ENCODE data around the gene AKR1C1.
A peak's percentile ranks its signal among the peaks of the same experiment; 100 is the strongest.
"Not testable (repeated sequence)": the region's sequence is repeated elsewhere in the genome, so short reads cannot be mapped to it uniquely, and the experiment has no call there.

Gene AKR1C1

GRCh38 chr10:4972369-4973142 is 9.3 kb downstream of the AKR1C1 start:
- H3K27ac ChIP-seq: not testable (repeated sequence)

DNA sequence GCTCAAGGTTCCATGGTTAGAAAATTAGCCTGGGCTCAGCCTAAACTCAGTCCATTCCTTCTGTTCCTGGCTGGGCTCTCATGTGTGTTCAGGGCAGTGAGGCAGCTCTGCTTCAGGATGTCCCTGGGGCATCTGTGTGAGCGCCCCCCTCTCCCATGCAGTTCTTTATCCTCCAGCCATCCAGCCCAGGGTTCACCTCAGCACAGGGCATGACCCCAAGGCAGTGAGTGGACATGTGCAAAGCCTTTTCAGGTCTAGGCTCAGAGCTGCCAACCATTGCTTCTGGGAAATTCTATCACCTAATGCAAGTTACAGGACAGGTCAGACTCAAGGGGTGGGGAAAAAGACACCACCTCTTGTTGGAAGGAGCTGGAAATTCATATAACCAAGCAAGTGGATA is 10.1 kb downstream of the AKR1C1 start:
- H3K27ac ChIP-seq: not testable (repeated sequence)

DNA sequence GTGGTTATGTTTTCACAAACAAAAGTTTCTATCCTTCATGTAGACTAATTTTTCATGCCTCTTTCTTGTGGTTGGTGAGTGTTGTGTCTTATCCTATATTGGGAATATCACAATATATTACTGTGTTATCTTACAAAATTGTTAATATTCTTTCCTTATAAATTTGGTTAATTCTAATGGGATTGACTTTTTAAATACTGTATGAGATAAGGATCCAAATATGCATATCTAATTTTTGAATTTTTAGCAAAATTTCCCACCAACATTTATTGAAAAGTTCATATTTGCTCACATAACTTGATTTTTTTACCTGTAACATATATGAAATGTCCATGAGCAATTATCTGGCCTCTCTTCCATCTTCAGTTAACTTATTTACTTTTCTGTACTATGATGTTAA is 11.2 kb downstream of the AKR1C1 start:
- H3K27ac ChIP-seq: not testable (repeated sequence)

GRCh38 chr10:4977025-4977424 is 13.8 kb downstream of the AKR1C1 start:
- H3K27ac ChIP-seq: no peak overlapping the region
- TF ChIP-seq CTCF (conservative IDR thresholded peaks at IDR 0.05): no peak

DNA sequence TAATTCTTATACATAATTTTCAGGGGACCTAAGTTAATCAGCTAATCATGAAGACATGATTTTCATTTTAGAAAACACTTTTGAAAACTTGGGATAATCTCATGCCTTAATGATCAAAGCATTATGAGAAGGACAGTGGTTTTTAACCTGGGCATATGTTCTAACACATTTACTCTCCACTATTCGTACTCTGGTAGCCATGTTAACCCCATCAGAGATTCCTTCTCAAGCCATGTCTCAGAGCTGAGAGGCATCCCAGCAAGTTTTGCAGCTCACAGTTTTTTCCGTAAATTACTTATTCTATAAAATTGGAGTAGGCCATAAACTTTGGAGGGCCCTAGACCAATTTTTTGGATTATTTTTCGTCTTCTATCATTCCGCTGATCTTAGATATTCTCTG is 15.7 kb downstream of the AKR1C1 start:
- H3K27ac ChIP-seq: no peak overlapping the region
- no peak for TF ChIP-seq CTCF (conservative IDR thresholded peaks at IDR 0.05)

DNA sequence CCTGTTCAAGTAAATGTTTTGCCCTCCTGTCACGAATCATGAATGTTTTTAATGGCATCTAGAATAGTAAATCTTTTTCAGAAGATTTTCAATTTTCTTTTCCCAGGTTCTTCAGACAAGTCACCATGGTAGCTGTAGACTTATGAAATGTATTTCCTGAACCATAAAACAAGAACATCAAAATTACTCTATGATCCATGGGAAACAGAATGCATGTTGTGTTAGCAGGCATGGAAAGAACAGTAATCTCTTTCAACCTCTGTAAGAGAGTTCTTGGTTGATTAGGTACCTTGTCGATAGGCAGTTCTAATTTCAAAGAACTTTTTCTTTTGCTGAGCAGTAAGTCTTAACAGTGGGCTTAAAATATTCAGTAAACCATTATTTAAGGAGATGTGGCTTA is 17.6 kb downstream of the AKR1C1 start:
- no peak overlapping the region for H3K27ac ChIP-seq
- TF ChIP-seq CTCF (conservative IDR thresholded peaks at IDR 0.05): no peak

GRCh38 chr10:4981722-4982471 is 18.7 kb downstream of the AKR1C1 start:
- peak overlapping the region; percentile 63 for H3K27ac ChIP-seq
- TF ChIP-seq CTCF (conservative IDR thresholded peaks at IDR 0.05): peak; percentile 78

DNA sequence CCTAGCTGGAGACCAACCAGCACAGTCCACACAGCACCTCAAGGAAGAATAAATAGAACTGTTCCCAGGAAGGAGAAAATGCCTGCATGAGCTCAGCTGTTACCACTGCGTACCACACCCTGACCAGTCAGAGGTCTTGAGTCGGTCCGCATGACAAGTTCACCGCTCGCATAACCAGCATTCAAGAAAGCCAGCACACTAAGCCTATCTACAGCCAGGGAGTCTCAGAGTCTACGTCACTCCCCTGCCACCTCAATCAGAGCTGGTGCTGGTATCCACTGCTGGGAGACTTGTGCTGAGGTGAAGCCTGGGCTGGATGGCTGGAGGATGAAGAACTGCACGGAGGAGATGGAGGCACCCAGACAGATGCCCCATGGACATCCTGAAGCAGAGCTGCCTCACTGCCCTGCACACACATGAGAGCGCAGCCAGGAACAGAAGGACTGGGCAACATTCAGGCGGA is 19.6 kb downstream of the AKR1C1 start:
- peak overlapping the region; percentile 16; the same call in 1 of the 2 replicates for H3K27ac ChIP-seq
- no peak for TF ChIP-seq CTCF (conservative IDR thresholded peaks at IDR 0.05)

- TF ChIP-seq CTCF (conservative IDR thresholded peaks at IDR 0.05): no peak
Measured at GRCh38 chr10:4983615-4984216, 20.5 kb downstream of the AKR1C1 start.

More at GRCh38 chr10:4983615-4984216, 20.5 kb downstream of the AKR1C1 start:
- H3K27ac ChIP-seq: peak overlapping the region; percentile 16; the same call in 1 of the 2 replicates
